Thymus (tissue), 2 donors: ENCODE measurements around the gene ZCCHC24. TPM values are rescaled to one million over a fixed set of nuclear protein-coding genes. Genes with fewer than 3 reads are reported as not detected.

Source experiments
- polyA plus RNA-seq: library from polyadenylated mRNA; stranded (reverse); fragments of 200-250 nt; gene quantifications from one replicate; pipeline ENCODE4 v1.2.3, GENCODE V29; 2013
- total RNA-seq: library from RNA; stranded (reverse); fragments of 120-200 nt; gene quantifications from one replicate; pipeline ENCODE4 v1.2.4, GENCODE V29; 2013
- donor health status: healthy.

Gene ZCCHC24
- total and polyA plus RNA-seq, 2 donors: 1.2 to 5.4 TPM

Other genes starting within 250 kb of the ZCCHC24 start
- 13.6 TPM for gene PPIF, start 98.2 kb downstream of the ZCCHC24 start, total RNA-seq
- gene PPIF, start 98.2 kb downstream of the ZCCHC24 start, polyA plus RNA-seq: 34.9 TPM
- 0.28 TPM for gene EIF5AL1, start 66.9 kb upstream of the ZCCHC24 start, total RNA-seq
- 0.39 TPM for gene EIF5AL1, start 66.9 kb upstream of the ZCCHC24 start, polyA plus RNA-seq
- 2.3 TPM for gene SFTPA2, start 114.8 kb upstream of the ZCCHC24 start, total RNA-seq
- gene SFTPA2, start 114.8 kb upstream of the ZCCHC24 start, polyA plus RNA-seq: 14.6 TPM
- 1.4 TPM for gene SFTPA1, start 165.3 kb upstream of the ZCCHC24 start, total RNA-seq
- gene SFTPA1, start 165.3 kb upstream of the ZCCHC24 start, polyA plus RNA-seq: 6.4 TPM